ENCODE results near the gene MTUS2.

The MTUS2 gene

DNA sequence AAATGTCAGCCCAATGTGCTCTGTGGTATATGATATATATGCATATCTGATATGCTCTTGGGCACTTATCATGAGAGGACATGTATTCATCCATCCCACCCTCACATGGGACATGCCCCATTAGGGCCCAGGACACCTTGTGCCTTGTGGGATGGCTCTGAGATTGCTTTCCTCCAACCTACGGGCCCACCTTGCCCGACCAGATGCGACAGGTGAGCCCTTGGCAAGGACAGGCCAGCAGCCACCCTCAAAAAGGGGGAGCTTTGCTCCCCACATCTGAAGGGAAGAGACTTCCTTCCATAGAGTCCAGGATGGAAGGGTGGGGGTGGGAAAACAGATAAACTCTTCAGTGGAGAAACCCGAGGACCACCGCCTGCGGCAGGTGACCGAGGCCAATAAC lies 716.7 kb downstream of the MTUS2 start:
- DNase-seq = no peak

GRCh38 chr13:29537736-29538651 lies 717.9 kb downstream of the MTUS2 start:
- no peak for DNase-seq

DNA sequence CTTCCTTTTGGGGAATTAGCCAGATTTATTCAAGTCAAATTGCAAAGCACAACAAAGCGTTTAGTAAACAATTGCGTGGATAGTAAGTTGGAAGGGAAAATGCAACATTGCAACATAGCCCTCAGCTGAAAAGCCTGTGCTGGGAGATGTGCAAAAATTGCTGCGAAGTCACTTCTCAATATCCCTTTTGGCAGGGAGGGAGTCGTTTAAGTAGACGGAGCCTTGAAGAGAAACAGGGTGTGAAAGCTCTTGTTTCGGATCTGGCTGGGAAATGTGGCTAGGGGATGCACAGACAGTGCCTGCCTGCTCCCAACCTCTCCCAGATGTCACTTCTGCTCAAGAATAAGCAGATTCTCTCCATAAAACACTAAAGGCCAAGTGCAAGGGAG lies 718.5 kb downstream of the MTUS2 start:
- no peak for DNase-seq

DNA sequence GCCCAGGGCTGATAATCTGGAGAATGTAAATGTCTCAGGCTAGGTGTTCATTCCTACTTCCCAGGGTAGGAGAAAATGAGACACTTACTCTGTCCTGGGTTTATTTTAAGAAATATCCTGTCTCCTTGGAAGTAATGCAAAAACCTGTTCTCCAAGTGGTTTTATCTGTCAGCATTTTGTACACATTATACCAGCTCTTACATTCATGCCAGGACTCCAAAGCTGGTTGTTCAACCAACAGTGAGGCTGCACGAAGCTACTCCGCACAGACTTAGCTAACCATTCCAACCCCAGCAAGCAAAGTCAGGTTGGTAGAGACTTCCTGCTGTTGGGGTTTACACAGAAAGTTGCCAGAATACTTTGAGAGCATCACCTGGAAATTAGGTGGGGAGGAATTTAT lies 719.7 kb downstream of the MTUS2 start:
- DNase-seq = no peak

DNA sequence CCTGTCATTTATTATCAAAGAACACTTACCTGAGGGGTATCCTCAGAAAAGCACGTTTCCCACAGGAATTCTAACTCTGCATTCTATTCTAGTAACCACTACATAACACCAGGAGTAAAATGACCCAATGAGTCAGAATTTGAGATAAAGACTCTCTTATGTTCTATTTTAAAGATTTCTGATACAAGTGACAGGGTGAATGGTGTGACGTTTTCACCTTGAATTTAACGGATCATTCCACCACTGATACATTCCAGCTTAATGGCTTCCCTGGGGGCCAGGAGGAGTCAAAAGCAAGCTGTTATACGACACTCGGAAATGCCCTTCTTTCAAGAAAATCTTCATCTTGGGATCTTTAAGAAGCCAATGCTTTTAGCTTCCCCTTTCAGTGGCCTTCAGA lies 720.2 kb downstream of the MTUS2 start:
- DNase-seq = no peak

- no peak for DNase-seq
Measured at GRCh38 chr13:29540799-29541198, 720.7 kb downstream of the MTUS2 start.

DNA sequence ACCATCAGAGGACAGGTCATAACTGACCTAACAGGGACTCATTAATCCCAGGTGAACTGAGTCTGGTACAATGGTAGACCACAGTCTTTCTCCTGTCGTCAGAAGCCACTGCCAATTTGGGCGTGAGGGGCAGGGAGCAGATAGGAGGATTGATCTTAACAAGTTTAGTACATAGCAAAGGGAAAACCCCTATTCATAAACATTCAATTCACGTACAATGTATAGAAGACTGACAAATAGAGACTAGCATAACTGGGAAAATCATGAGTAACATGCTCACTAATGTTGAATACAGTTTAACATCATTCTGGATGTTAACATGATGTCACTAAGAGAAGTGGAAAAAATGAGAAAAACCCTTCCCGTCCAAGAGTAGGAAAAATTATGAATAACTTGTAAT lies 721.3 kb downstream of the MTUS2 start:
- no peak for DNase-seq

DNA sequence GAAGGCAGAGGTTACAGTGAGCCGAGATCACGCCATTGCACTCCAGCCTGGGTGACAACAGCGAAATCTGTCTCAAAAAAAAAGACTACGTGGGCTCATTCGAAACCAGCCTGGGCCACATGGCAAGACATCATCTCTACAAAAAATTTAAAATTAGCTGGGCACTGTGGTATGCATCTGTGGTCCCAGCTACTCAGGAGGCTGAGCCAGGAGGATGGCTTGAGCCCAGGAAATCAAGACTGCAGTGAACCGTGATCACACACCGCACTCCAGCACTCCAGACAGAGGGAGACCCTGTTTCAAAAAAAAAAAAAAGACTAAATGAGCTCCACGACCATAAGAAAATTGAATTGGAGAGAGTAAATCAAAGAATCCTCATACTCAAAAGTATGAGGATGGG lies 722.2 kb downstream of the MTUS2 start:
- DNase-seq = no peak

DNA sequence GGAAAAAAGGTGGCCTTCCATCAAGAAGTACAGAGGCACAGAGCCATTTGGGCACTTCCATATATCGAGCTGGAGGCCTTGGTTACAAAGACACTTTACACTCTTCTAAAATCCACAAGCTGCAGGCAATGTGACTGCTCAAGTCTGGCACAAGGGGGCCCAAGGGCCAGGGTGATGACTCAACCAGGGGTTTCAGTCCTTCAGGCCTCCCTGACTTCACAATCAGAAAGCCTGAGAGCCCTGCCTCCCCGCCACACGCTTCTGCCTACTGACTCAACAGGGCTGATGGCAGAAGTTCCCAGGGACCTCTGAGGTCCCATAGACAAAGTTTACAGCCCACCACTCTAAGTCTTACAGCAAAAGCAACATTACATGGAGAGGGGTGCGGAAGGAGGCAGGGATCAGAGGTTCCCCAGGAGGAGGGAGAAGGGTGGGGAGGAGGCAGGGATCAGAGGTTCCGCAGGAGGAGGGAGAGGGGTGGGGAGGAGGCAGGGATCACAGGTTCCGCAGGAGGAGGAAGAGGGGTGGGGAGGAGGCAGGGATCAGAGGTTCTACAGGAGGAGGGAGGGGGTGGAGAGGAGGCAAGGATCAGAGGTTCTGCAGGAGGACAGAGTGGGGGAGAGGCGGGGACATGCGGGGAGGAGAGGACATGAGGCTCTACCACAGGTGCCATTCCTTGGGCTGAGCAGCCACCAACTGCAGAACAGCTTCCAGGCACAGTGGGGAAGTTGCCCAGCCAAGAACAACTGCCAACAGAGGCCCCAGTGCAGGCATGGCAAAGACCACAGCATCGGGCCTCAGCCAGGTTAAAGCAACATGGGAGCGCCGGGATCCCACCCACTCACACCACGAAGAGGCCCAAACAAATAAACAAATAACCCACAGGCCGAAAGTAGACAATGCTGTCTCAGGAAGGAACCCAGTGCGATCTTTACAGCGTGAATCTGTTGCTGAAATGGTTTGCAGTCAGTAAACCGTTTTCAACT lies 723.4 kb downstream of the MTUS2 start:
- DNase-seq = peak; percentile 55

DNA sequence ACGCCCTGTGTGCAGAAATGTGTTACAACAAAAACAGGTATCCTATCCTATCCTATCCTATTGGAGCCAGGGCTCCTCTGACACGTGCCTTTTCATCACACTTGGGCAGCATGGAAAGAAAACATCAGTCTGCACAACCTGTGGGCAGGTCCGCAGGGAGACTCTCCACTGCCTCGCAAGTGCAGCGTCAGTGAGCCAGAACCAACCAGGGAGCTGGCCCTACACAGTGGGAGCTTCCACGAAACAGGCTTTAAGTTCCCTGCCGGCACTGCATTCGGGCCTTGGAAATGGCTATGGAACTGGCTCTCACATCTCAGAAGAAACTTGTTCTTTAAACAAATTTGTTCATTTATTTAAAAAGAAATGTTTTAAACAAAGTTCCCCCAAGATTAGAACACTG lies 725.8 kb downstream of the MTUS2 start:
- DNase-seq = no peak

DNA sequence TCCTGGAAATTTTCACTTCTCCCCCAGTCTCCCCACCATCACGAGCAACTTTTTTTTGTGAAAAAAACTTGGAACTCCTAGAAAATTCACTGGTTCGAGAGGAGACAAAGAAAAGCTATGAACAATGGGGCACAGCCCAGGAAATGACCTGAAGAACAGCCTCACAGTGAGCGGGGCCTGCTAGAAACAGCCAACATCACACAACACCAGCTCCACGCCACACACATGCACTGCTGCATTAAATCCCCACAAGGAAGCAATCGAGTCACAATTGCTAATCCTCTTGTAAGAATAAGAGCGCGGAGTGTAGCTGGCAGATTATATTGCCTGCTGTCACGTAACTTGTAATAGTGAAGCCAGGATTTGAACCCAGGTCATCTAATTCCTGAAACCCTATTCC lies 726.5 kb downstream of the MTUS2 start:
- no peak for DNase-seq

DNA sequence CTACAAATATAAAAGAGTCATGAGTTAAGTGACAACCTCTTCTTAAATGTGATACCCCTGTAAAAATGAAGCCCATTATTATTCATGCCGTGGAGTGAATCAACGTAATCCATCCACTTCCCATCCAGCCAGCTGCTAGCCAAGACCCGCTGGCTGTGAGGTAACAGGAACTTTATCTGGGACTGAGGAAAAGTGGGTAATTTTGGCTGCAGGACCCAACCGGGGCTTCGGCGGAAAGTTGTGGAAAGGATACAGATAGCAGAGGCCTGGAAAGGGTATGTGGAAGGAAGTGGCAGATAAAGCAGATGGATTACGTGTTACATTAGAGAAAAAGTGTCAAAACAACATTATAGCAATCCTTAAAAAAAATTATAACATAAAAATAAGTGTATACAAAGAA lies 727.0 kb downstream of the MTUS2 start:
- no peak for DNase-seq

DNA sequence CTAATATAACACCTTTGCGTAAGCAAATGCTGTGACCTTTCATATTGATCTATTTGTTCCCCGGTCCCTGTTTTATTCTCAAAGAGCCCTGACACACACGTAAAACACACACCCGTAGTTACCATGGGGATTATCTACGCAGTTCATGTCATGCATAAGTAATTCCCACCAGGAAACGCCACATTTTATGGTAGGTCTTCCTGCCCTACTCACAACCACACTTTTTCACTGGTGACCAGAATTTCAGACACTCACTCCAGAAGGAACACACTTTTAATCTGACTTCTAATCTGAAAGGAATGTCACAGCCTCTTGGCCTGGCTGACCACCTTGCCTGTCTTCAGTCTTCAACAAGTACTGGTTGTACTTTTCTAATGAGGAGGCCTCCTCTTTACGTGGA lies 728.6 kb downstream of the MTUS2 start:
- DNase-seq = peak; percentile 47

- DNase-seq = no peak
Measured at GRCh38 chr13:29550430-29550988, 730.4 kb downstream of the MTUS2 start.

DNA sequence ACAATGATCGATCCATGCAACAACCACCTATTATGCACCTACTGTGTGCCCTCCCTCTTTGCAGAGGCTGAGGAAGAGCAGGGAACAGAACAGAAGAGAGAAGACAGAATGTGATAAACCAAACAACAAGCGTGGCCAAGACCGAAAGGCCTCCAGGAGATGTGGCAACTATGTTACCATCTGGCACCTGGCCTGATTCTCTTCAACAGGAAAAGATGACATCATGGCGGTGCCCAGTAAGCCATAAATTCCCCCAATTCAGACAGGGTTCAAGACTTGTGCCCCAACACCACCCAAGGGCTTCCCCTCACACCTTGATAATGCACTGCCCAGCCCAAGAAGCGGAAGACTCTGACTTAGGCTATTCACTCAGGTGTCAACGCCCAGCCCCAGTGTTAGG lies 731.1 kb downstream of the MTUS2 start:
- DNase-seq = no peak
